SK-N-MC (cell line): ENCODE measurements around the gene INPP1.

Source experiments
- DNase-seq: peaks from one replicate; pipeline ENCODE4 v3.0.0-alpha.2; 2011; ENCODE audit warnings: low read depth, low spot score
- H3K27ac ChIP-seq: fragments of 200-600 bp; sonication (generic); 2 replicates; pipeline ENCODE4 v1.5.1; 2016; ENCODE audit warnings: mixed run types
- H3K36me3 ChIP-seq: fragments of 200-600 bp; sonication (generic); 2 replicates; pipeline ENCODE4 v1.6.1; 2017; ENCODE audit warnings: antibody characterized with exemption, low read length, mixed read lengths; ENCODE audit not compliant: insufficient read depth
- H3K4me3 ChIP-seq: fragments of 200-600 bp; sonication (generic); 2 replicates; pipeline ENCODE4 v1.5.1; 2016
- H3K9ac ChIP-seq: fragments of 200-600 bp; sonication (generic); 2 replicates; pipeline ENCODE4 v1.8.0; 2017; ENCODE audit warnings: mixed run types, mixed read lengths; ENCODE audit not compliant: insufficient read length
- H3K9me3 ChIP-seq: fragments of 200-600 bp; sonication (generic); 2 replicates; pipeline ENCODE4 v1.6.1; 2017; ENCODE audit warnings: low read depth, mild to moderate bottlenecking, antibody characterized with exemption, low read length, moderate library complexity, mixed read lengths
- EZH2 ChIP-seq: fragments of 200-600 bp; sonication (generic); IDR thresholded peaks from one replicate; pipeline ENCODE4 v1.6.1; 2017; ENCODE audit warnings: antibody characterized with exemption
- FOXP2 ChIP-seq: optimal IDR thresholded peaks from 2 replicates; pipeline ENCODE3; 2011; ENCODE audit warnings: mild to moderate bottlenecking, moderate library complexity; ENCODE audit not compliant: insufficient read depth; ENCODE audit errors: extremely low read length, control extremely low read depth
- POLR2AphosphoS5 ChIP-seq: IDR thresholded peaks from 2 replicates; pipeline ENCODE4 v1.6.1; 2012; ENCODE audit warnings: mild to moderate bottlenecking, low read depth, low read length, borderline replicate concordance

The INPP1 gene

DNA sequence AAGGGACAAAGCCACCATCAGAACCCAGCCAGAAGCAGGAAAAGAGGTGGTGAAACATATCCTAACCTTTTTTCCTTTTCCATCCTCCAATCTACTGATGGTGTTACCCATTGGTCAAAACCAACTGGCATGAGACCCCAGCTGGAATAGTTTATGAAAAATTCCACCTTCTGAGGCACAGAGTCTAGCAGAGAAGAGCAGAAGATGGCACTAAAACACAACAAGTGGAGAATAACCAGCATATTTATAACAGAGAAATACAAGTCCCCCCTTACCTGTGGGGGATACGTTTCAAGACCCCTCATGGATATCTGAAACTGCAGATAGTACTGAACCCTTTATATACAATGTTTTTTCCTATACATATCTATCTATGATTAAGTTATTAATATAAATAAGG, 4.9 kb upstream of the INPP1 start:
- Histone ChIP-seq H3K9ac (no peak overlapping the region), H3K4me3 (no peak overlapping the region)
- TF ChIP-seq POLR2AphosphoS5 (no peak), FOXP2 (no peak), EZH2 (no peak)

DNA sequence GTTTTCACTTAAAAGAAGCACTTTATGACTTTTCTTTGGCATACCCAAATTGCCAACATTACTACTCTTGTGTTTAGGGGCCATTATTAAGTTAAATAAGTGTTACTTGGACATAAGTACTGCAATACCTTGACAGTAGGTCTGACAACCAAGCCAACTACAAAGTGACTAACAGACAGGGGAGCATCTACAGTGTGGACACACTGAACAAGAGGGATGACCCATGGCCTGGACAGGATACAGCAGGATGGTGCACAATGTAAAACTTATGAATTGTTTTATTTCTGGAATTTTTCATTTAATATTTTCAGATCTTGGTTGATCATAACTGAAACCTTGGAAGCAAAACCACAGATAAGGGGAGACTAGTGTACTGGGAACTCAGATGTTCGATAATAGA, 4.0 kb upstream of the INPP1 start:
- no peak for DNase-seq
- no peak for TF ChIP-seq POLR2AphosphoS5
- no peak for TF ChIP-seq FOXP2
- TF ChIP-seq EZH2 = no peak
- Histone ChIP-seq H3K4me3 (no peak overlapping the region), H3K36me3 (no peaks in the 10 kb centered on the region), H3K27ac (no peak overlapping the region), H3K9ac (no peak overlapping the region), H3K9me3 (no peaks in the 10 kb centered on the region)

More for the DNA sequence above, 4.9 kb upstream of the INPP1 start:
- DNase-seq = no peak
- Histone ChIP-seq H3K9me3 (no peaks in the 10 kb centered on the region), H3K36me3 (no peaks in the 10 kb centered on the region), H3K27ac (no peak overlapping the region)

DNA sequence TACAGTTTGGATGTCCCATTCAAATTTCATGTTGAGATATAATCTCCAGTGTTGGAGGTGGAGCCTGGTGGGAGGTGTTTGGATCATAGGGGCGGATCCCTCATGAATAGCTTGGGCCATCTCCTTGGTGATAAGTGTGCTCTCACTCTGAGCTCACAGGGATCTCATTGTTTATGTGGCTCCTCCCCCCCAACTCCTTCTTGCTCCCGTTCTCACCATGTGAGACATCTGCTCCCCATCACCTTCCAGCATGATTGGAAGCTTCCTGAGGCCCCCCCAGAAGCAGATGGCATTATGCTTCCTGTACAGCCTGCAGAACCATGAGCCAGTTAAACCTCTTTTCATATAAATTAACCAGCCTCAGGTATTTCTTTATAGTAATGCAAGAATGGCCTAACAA, 3.0 kb upstream of the INPP1 start:
- H3K9ac ChIP-seq = no peak overlapping the region
- no peaks in the 10 kb centered on the region for H3K9me3 ChIP-seq
- TF ChIP-seq FOXP2 (no peak), EZH2 (no peak), POLR2AphosphoS5 (no peak)
- no peaks in the 10 kb centered on the region for H3K36me3 ChIP-seq
- no peak overlapping the region for H3K4me3 ChIP-seq
- H3K27ac ChIP-seq = no peak overlapping the region
- no peak for DNase-seq

DNA sequence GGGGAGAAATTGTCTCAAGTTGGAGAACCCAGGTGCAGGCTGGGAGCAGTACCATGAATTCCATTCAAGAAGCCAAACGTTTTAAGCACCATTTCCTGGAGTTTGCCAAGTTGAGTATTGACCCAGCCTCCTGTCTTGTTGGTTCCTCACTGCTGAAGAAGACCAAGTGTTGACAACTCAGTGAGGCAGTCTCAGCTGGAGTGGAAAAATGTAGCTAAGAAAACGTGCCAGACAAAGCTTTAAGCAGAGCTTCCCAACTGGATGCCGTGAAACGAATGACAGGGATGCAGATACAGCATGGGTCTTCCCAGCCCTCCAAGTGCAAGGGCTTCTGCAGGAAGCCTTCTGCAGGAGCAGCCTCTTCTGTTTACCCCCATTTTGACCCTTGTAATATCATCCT, 778 bp upstream of the INPP1 start:
- no peak overlapping the region for H3K27ac ChIP-seq
- H3K9ac ChIP-seq = no peak overlapping the region
- no peaks in the 10 kb centered on the region for H3K36me3 ChIP-seq
- H3K4me3 ChIP-seq = no peak overlapping the region
- no peak for TF ChIP-seq EZH2
- TF ChIP-seq POLR2AphosphoS5 = no peak
- no peak for TF ChIP-seq FOXP2
- DNase-seq = no peak
- H3K9me3 ChIP-seq = no peaks in the 10 kb centered on the region

DNA sequence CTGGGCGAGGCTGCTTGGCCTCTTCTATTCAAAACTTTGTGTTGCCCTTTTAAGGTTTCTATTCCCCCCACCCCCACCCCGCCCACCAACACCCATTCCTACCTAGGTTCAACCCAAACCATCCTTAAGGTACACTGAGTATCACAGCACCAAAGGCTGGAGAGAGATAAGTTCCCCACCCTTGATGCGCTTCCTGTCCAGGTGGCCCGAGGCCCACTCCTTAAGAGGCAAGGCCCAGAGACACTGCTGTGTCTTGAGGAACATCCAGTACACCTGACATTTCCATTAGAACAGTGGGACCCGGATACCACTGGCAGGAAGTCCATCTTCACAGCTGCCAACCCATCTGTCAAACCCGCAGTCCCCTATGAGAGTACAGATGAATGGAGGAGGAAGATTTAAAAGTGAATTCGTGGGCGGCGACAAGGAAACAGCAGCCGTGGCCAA, 277 bp upstream of the INPP1 start:
- TF ChIP-seq EZH2 = no peak
- TF ChIP-seq FOXP2 = no peak
- TF ChIP-seq POLR2AphosphoS5 = no peak
- no peak overlapping the region for H3K27ac ChIP-seq
- no peaks in the 10 kb centered on the region for H3K36me3 ChIP-seq
- no peak for DNase-seq
- no peaks in the 10 kb centered on the region for H3K9me3 ChIP-seq
- peak overlapping the region; percentile 73 for H3K4me3 ChIP-seq
- no peak overlapping the region for H3K9ac ChIP-seq

DNA sequence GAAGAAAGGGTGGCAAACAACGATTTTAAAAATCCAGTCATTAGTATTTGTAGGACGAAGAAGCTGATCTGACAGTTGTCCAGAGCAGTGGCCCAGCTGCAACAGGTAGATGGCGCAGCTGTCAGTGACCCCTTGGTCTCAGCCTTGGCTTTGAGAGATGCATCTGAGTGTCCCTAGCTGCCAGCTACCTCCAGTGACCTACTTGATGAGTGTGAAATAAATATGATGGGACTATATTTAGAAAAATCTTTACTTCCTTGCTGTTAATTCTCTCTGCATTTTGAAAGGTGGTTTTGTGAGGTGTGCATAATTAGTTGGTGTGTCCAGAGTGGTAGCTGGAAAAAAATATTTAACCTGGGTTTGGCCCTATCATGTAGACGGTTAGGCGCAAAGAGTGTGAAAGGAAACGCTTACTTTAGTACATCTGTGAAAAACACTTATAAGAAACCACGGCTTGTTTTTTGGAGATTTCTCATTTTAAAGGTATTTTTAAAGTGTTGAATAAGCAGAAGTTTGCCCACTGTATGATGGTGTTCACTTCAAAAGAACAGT, 963 bp downstream of the INPP1 start:
- peak overlapping the region; percentile 35 for H3K9ac ChIP-seq
- H3K4me3 ChIP-seq = peak overlapping the region; percentile 73
- no peaks in the 10 kb centered on the region for H3K9me3 ChIP-seq
- no peaks in the 10 kb centered on the region for H3K36me3 ChIP-seq
- TF ChIP-seq FOXP2 (no peak), EZH2 (no peak), POLR2AphosphoS5 (no peak)
- DNase-seq = no peak
- no peak overlapping the region for H3K27ac ChIP-seq

DNA sequence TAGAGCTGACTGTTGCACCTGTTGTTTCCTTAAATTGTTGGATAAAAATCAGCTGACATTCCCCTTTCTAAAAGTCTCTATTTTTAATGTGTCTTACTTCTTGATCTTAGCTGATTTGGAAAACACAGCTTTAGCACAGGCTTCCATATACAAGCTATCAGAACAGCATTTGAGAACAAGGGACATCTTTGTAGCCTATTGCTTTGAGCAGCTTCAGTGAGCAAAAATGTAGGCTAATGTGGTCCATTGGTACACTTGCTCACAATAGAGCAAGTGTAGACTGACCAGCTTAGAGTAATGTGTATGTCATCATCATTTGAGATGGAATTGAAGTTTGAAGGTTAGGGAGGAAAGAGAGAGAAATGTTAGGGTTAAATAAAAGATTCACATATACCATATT, 7.0 kb downstream of the INPP1 start:
- no peak overlapping the region for H3K9ac ChIP-seq
- H3K27ac ChIP-seq = no peak overlapping the region
- no peak for TF ChIP-seq POLR2AphosphoS5
- TF ChIP-seq FOXP2 = no peak
- no peak for TF ChIP-seq EZH2

DNA sequence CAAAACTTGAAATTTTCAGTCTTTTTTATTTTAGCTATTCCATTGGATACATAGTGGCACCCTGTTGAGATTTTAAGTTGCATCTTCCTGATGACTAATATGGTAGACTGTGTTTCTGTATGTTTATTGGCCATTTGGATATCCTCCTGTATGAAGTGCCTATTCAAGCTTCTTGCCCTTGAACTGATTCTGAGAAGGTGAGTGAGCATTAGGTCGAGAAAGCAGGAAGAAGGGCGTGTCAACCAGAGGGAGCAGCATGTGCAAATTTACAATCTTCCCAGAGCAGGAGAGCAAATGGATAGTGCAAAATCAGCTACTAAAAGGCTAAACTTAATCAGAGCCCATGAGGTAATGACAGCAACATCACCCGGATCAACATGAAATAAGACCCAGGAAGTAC, 8.6 kb downstream of the INPP1 start:
- no peaks in the 10 kb centered on the region for H3K36me3 ChIP-seq
- H3K9me3 ChIP-seq = no peaks in the 10 kb centered on the region
- H3K27ac ChIP-seq = no peak overlapping the region
- H3K9ac ChIP-seq = no peak overlapping the region
- H3K4me3 ChIP-seq = no peak overlapping the region
- TF ChIP-seq POLR2AphosphoS5 = no peak
- no peak for TF ChIP-seq EZH2
- TF ChIP-seq FOXP2 = no peak
- DNase-seq = no peak

More for the DNA sequence above, 7.0 kb downstream of the INPP1 start:
- Histone ChIP-seq H3K4me3 (no peak overlapping the region), H3K9me3 (no peaks in the 10 kb centered on the region), H3K36me3 (no peaks in the 10 kb centered on the region)
- DNase-seq = no peak
